ENCODE results near the gene ONECUT1. TPM values are rescaled to one million over a fixed set of nuclear protein-coding genes. Genes with fewer than 3 reads are reported as not detected.

The ONECUT1 gene
- total RNA-seq, 1 experiment from 2014 or later, result 1.3 TPM

- H3K9me3 ChIP-seq (ENCODE audit: control insufficient read depth in 1 of 2, insufficient read depth in 1 of 2, low read depth in 1 of 2, low read length in 2 of 2), result no peaks in the 10 kb centered on the region
- no peaks in the 10 kb centered on the region for H3K9me2 ChIP-seq (ENCODE audit: insufficient read depth)
- no peak overlapping the region for H2AFZ ChIP-seq (ENCODE audit: low read depth, low read length, poor library complexity, severe bottlenecking)
- no peak overlapping the region for H3K4me2 ChIP-seq (ENCODE audit: low read length)
- no peaks in the 10 kb centered on the region for H3K36me3 ChIP-seq (ENCODE audit: control insufficient read depth in 1 of 2, insufficient read depth in 2 of 2, low read length in 2 of 2)
- RAD21 ChIA-PET (ENCODE audit: low non-redundant PET in 1 of 2, low total read pairs in 2 of 2, uncharacterized antibody in 2 of 2, unreplicated experiment in 2 of 2), result no interaction called here
- H3K27ac ChIP-seq (ENCODE audit: low read depth, low read length), result no peak overlapping the region
- CTCF ChIA-PET, result no interaction called here
- no peak overlapping the region for H3K9ac ChIP-seq (ENCODE audit: low read length)
- POLR2A ChIA-PET, result no interaction called here
- BruUV-seq (replicated peaks), result no TSS peak
- ATAC-seq, result peak; percentile 80
- 0 out of 2 replicates have a peak, but pooled peaks cover 5% of the 10 kb centered on the region for H3K27me3 ChIP-seq (ENCODE audit: insufficient read depth, low read length)
- no peak for DNase-seq (ENCODE audit: low read depth, low spot score)
- H3K4me1 ChIP-seq (ENCODE audit: control insufficient read depth in 1 of 2, insufficient read depth in 2 of 2, low read length in 2 of 2), result 0 out of 4 replicates have a peak, but pooled peaks cover 0 to 3% of the 10 kb centered on the region in 2 experiments
- H3K4me3 ChIP-seq (replicated peaks in 1 of 2; ENCODE audit: low read depth in 1 of 2, low read length in 2 of 2), result no peak overlapping the region
- TF ChIP-seq SP1 (IDR thresholded peaks at IDR 0.05; ENCODE audit: low read depth) (no peak), SRF (IDR thresholded peaks at IDR 0.05; ENCODE audit: low read depth) (no peak), MAX (IDR thresholded peaks at IDR 0.05) (no peak)
- intact Hi-C loops (cut with micrococcal nuclease), result loop anchor here (2.0 kb wide), 1 partner anchor 19 kb away; no protein-coding TSS in a partner anchor
- H4K20me1 ChIP-seq (ENCODE audit: insufficient read depth), result no peaks in the 10 kb centered on the region
- no peaks in the 10 kb centered on the region for H3K79me2 ChIP-seq (ENCODE audit: insufficient read depth, low read length)
Observed at GRCh38 chr15:52709187-52709981, 80.8 kb downstream of the ONECUT1 start.

Other genes with a start within 250 kb of the ONECUT1 start
- 163 TPM for gene ARPP19, start 221.3 kb downstream of the ONECUT1 start, total RNA-seq (2021; ENCODE audit: unreplicated experiment)
- 4.7 TPM for gene ATOSA, start 110.9 kb downstream of the ONECUT1 start, total RNA-seq (2021; ENCODE audit: unreplicated experiment)

Data from HCT116 (cell line).